GM12872 (cell line): ENCODE measurements around the gene ALG6.

ENCODE experiments used
- TF ChIP-seq, protein P1 (sequence below): IDR thresholded peaks from 3 replicates; pipeline ENCODE4 v1.5.1; 2011; ENCODE audit warnings: low read depth, mild to moderate bottlenecking, low read length, moderate library complexity; ENCODE audit not compliant: insufficient read depth

Gene ALG6

DNA sequence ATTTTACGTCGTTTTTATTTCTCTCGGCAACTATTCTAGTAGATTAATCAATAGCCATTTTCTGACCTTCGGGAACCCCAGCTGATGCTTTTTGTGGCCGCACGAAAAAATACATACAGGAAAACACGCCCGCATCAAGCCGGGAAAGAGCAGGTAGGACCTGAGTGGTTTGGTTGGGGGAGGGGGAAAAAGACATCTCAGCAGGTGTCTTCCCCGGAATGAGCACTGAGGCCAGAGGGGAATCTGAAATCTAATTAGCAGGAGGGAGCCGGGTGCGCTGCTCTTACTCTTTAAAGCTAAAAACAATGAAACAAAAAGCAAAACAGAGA lies 45.7 kb upstream of the ALG6 start:
- TF ChIP-seq, protein P1, sequence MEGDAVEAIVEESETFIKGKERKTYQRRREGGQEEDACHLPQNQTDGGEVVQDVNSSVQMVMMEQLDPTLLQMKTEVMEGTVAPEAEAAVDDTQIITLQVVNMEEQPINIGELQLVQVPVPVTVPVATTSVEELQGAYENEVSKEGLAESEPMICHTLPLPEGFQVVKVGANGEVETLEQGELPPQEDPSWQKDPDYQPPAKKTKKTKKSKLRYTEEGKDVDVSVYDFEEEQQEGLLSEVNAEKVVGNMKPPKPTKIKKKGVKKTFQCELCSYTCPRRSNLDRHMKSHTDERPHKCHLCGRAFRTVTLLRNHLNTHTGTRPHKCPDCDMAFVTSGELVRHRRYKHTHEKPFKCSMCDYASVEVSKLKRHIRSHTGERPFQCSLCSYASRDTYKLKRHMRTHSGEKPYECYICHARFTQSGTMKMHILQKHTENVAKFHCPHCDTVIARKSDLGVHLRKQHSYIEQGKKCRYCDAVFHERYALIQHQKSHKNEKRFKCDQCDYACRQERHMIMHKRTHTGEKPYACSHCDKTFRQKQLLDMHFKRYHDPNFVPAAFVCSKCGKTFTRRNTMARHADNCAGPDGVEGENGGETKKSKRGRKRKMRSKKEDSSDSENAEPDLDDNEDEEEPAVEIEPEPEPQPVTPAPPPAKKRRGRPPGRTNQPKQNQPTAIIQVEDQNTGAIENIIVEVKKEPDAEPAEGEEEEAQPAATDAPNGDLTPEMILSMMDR, result no peak

DNA sequence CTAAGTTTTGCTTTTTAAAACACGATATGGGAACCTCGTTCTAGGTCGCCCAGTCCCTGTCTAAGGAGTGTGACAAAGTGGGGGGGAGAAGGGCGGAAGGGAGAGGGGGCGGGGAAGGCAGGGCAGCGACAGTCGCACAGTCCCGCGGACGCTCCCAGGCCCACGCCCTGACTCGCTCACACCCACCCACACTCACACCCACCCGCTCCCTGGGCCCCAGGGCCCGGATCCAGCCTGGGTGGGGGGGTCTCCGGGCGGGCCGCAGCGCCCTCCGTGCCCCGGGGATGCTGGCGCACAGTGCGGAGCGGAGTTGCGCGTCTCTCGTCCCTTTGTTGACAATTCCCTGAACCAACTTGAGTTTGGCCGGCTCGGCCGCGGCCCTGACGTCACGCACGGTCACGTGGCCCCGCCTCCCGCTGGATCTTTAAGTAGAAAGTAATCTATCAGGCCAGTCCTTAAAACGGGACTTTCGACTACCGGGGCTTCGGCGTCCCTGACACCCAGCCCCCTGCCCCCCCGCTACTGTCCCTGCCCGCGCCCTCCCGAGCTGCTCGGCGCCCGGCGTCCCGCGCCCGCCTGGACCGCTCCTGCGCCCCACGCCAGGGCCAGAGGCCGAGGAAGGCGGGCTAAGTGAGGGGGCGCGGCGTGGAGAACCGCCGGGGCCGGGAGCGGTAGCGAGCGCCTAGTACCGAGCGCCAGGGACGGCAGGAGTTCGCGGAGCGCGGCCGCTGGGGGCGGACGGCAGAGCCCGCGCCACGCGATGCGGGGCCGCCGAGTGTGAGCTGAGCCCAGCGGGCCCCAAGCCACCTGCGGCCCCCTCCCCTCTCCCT lies 45.1 kb upstream of the ALG6 start, which contains the start of gene FOXD3:
FOXD3 (plus strand) TSS at position 454 of the 830 bp plus-strand sequence. CDS start 492 bp downstream, outside the sequence.
- TF ChIP-seq, protein P1, result no peak

DNA sequence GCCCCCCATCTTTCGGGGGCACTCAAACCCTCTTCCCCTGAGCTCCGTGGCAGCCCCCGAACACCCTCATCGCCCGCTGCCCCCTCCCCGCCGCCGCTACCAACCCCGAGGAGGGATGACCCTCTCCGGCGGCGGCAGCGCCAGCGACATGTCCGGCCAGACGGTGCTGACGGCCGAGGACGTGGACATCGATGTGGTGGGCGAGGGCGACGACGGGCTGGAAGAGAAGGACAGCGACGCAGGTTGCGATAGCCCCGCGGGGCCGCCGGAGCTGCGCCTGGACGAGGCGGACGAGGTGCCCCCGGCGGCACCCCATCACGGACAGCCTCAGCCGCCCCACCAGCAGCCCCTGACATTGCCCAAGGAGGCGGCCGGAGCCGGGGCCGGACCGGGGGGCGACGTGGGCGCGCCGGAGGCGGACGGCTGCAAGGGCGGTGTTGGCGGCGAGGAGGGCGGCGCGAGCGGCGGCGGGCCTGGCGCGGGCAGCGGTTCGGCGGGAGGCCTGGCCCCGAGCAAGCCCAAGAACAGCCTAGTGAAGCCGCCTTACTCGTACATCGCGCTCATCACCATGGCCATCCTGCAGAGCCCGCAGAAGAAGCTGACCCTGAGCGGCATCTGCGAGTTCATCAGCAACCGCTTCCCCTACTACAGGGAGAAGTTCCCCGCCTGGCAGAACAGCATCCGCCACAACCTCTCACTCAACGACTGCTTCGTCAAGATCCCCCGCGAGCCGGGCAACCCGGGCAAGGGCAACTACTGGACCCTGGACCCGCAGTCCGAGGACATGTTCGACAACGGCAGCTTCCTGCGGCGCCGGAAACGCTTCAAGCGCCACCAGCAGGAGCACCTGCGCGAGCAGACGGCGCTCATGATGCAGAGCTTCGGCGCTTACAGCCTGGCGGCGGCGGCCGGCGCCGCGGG lies 44.2 kb upstream of the ALG6 start:
- TF ChIP-seq, protein P1, result no peak

DNA sequence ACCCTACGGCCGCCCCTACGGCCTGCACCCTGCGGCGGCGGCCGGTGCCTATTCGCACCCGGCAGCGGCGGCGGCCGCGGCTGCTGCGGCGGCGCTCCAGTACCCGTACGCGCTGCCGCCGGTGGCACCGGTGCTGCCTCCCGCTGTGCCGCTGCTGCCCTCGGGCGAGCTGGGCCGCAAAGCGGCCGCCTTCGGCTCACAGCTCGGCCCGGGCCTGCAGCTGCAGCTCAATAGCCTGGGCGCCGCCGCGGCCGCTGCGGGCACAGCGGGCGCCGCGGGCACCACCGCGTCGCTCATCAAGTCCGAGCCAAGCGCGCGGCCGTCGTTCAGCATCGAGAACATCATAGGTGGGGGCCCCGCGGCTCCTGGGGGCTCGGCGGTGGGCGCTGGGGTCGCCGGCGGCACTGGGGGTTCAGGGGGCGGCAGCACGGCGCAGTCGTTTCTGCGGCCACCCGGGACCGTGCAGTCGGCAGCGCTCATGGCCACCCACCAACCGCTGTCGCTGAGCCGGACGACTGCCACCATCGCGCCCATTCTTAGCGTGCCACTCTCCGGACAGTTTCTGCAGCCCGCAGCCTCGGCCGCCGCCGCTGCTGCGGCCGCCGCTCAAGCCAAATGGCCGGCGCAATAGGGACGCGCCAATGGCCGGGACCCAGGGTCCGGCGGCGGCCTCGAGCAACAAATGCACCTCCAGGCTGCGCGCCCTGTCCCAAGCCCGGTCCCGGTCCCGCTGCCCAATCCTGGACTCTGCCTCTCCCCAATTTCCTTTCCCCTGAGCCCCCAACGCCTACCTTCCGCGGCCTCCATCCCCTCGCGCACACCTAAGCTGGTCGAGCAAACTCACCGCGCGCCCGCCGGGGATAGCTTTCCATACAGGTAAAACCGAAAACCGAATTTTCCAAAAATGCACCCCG lies 43.3 kb upstream of the ALG6 start:
- TF ChIP-seq, protein P1, result no peak

DNA sequence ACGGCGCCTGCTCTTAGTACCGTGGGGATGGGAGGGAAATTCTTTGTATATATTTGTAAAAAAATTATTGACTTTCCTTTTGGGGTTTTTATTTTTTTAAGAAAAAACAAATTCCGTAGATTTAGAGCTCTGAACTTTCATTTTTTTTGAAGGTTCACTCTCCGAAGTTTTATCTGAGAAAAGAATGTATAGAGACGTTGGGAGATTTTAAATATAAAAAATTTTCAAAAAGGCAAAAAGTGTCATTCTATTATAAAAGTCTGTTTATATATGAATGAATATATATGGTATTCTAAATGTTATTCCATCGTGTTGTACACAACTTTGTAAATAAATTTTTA lies 42.7 kb upstream of the ALG6 start:
- TF ChIP-seq, protein P1, result no peak

DNA sequence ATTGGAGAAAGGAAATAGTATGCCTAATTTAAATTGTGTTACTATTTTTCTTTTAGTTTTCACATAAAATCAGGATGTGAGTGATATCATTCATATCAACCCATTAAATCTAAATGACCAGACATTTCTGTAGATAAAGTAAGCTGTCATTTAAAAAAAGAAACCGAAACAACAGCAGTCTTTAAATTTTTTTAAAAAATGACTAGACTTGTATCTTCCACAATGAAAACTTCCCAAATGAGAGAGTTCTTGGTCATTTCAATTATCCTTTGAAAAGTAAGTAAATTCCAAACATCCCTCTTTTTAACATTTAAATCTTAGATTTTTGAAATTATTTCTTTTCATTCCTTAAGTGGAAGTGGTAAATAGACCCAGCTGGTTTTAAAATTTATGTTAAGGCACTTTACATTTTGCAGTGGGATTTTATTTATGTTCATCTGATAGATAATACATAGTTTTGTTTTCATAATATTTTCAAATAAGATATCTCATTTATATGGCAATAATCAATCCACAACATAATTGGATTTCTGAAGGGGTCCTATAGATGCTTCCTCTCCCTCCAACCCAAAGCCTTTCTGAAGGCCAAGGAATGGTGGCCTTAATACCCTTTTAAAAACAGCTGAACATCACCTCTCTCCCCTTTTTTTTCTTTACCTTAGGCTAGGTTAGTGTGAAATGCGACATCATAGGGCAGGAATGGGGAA lies 42.0 kb upstream of the ALG6 start:
- TF ChIP-seq, protein P1, result no peak
